ENCODE results near the gene WDR45.
"Not testable (repeated sequence)": the region's sequence is repeated elsewhere in the genome, so short reads cannot be mapped to it uniquely, and the experiment has no call there.

WDR45 gene

GRCh38 chrX:49079489-49080428 lies at the start of gene WDR45:
WDR45 (minus strand) TSS chrX:49079887; CDS start chrX:49078095, 1,792 bp downstream.
- peak; percentile 23 for DNase-seq

GRCh38 chrX:49129427-49129826 lies 49.7 kb upstream of the WDR45 start:
- no peak for DNase-seq

GRCh38 chrX:49127742-49128258 lies 48.1 kb upstream of the WDR45 start:
- not testable (repeated sequence) for DNase-seq

- no peak for DNase-seq
Observed at GRCh38 chrX:49122499-49122898, 42.8 kb upstream of the WDR45 start.

- DNase-seq = peak; percentile 9
Observed at GRCh38 chrX:49120091-49120490, 40.4 kb upstream of the WDR45 start.

GRCh38 chrX:49117581-49117980 lies 37.9 kb upstream of the WDR45 start:
- DNase-seq = no peak

- no peak for DNase-seq
Observed at GRCh38 chrX:49116716-49117115, 37.0 kb upstream of the WDR45 start.

- DNase-seq = no peak
Observed at GRCh38 chrX:49116076-49116475, 36.4 kb upstream of the WDR45 start.

- DNase-seq = no peak
Observed at GRCh38 chrX:49111791-49112190, 32.1 kb upstream of the WDR45 start.

- no peak for DNase-seq
Observed at GRCh38 chrX:49110417-49110816, 30.7 kb upstream of the WDR45 start.

GRCh38 chrX:49108641-49109040 lies 29.0 kb upstream of the WDR45 start:
- no peak for DNase-seq

- peak; percentile 25 for DNase-seq
Observed at GRCh38 chrX:49106930-49107329, 27.2 kb upstream of the WDR45 start.

GRCh38 chrX:49106296-49106695 lies 26.6 kb upstream of the WDR45 start:
- DNase-seq = no peak

- DNase-seq = no peak
Observed at GRCh38 chrX:49103637-49104036, 23.9 kb upstream of the WDR45 start.

- DNase-seq = no peak
Observed at GRCh38 chrX:49102190-49102589, 22.5 kb upstream of the WDR45 start.

GRCh38 chrX:49101629-49101984 lies 21.9 kb upstream of the WDR45 start:
- DNase-seq = no peak

GRCh38 chrX:49100704-49101628 lies 21.3 kb upstream of the WDR45 start:
- peak; percentile 91 for DNase-seq

- DNase-seq = no peak
Observed at GRCh38 chrX:49096419-49096818, 16.7 kb upstream of the WDR45 start.

GRCh38 chrX:49089553-49089952 lies 9.9 kb upstream of the WDR45 start:
- no peak for DNase-seq

GRCh38 chrX:49082271-49082871 lies 2.7 kb upstream of the WDR45 start:
- no peak for DNase-seq

GRCh38 chrX:49077941-49078340 lies 1.7 kb downstream of the WDR45 start:
- DNase-seq = no peak

GRCh38 chrX:49075347-49075746 lies 4.3 kb downstream of the WDR45 start:
- no peak for DNase-seq

Measured in GDM1 (cell line).